ENCODE measurements around the gene ATAD5.

The ATAD5 gene

DNA sequence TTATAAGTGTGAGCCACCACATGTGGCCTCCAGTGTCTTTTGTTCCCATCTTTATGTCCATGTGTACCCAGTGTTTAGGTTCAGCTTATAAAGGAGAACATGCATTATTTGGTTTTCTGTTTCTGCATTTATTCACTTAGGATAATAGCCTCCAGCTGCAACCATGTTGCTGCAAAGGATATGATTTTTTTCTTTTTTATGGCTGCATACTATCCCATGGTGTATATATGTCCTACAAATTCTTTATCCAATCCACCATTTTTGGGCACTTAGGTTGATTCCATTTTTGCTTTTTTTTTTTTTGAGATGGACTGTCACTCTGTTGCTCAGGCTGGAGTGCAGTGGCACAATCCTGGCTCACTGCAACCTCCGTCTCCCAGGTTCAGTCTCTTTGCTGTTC lies 32.9 kb downstream of the ATAD5 start:
- TF ChIP-seq, protein P1, sequence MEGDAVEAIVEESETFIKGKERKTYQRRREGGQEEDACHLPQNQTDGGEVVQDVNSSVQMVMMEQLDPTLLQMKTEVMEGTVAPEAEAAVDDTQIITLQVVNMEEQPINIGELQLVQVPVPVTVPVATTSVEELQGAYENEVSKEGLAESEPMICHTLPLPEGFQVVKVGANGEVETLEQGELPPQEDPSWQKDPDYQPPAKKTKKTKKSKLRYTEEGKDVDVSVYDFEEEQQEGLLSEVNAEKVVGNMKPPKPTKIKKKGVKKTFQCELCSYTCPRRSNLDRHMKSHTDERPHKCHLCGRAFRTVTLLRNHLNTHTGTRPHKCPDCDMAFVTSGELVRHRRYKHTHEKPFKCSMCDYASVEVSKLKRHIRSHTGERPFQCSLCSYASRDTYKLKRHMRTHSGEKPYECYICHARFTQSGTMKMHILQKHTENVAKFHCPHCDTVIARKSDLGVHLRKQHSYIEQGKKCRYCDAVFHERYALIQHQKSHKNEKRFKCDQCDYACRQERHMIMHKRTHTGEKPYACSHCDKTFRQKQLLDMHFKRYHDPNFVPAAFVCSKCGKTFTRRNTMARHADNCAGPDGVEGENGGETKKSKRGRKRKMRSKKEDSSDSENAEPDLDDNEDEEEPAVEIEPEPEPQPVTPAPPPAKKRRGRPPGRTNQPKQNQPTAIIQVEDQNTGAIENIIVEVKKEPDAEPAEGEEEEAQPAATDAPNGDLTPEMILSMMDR (IDR thresholded peaks at IDR 0.05; ENCODE audit: extremely low read depth, insufficient read depth, missing control alignments): no peak
- DNase-seq (ENCODE audit: low spot score): no peak
- in situ Hi-C loops (cut with MboI; ENCODE audit: low pct_unique_long_range_greater_than_20kb, low sequenced_read_pairs, unreplicated experiment): no loop called here

DNA sequence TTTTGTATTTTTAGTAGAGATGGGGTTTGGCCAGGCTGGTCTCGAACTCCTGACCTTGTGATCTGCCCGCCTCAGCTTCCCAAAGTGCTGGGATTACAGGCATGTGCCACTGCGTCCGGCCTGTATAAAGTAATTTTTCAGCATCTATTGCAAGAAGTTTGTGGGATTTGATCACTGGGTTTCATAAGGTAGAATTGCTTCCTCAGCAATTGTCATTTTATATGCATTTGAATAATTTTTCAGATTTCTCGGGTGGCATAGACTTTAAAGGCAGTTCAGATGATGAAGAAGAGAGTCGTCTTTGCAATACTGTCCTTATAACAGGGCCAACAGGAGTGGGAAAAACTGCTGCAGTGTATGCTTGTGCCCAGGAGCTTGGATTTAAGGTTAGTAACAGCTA lies 37.2 kb downstream of the ATAD5 start:
- in situ Hi-C loops (cut with MboI; ENCODE audit: low pct_unique_long_range_greater_than_20kb, low sequenced_read_pairs, unreplicated experiment): no loop called here
- TF ChIP-seq, protein P1 (IDR thresholded peaks at IDR 0.05; ENCODE audit: extremely low read depth, insufficient read depth, missing control alignments): no peak

DNA sequence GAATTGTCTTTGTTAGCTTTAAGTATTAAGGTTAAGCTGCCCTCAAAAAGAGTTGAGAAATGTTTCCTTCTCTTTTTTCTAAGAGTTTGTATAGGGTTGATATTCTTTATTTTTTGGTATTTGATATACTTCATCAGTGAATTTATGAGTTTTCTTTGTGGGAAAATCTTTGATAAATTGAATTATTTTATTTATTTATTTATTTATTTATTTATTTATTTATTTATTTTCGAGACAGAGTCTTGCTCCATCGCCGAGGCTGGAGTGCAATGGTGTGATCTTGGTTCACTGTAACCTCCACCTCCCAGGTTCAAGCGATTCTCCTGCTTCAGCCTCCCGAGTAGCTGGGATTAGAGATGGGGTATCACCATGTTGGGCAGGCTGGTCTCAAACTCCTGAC lies 54.4 kb downstream of the ATAD5 start:
- TF ChIP-seq, protein P1 (IDR thresholded peaks at IDR 0.05; ENCODE audit: extremely low read depth, insufficient read depth, missing control alignments): no peak

More for the DNA sequence above, 37.2 kb downstream of the ATAD5 start:
- no peak for DNase-seq (ENCODE audit: low spot score)

GRCh38 chr17:30894236-30894635 lies 62.5 kb downstream of the ATAD5 start:
- DNase-seq (ENCODE audit: low spot score): no peak
- in situ Hi-C loops (cut with MboI; ENCODE audit: low pct_unique_long_range_greater_than_20kb, low sequenced_read_pairs, unreplicated experiment): no loop called here
- TF ChIP-seq, protein P1 (IDR thresholded peaks at IDR 0.05; ENCODE audit: extremely low read depth, insufficient read depth, missing control alignments): no peak

More for the DNA sequence above, 54.4 kb downstream of the ATAD5 start:
- in situ Hi-C loops (cut with MboI; ENCODE audit: low pct_unique_long_range_greater_than_20kb, low sequenced_read_pairs, unreplicated experiment): no loop called here
- no peak for DNase-seq (ENCODE audit: low spot score)

DNA sequence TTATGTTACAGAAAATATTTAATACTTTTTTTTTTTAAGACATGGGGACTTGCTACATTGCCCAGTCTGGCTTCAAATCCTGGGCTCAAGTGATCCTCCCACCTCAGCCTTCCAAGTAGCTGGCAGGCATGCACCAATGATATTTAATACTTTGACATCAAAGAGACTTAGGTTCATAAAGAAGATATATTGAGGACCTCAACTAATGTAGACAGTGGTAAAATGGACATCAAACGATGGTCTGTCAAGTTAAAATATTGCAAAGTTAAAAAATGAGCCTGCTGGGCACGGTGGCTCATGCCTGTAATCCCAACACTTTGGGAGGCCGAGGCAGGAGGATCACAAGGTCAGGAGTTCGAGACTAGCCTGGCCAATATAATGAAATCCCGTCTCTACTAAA lies 65.5 kb downstream of the ATAD5 start:
- in situ Hi-C loops (cut with MboI; ENCODE audit: low pct_unique_long_range_greater_than_20kb, low sequenced_read_pairs, unreplicated experiment): no loop called here
- DNase-seq (ENCODE audit: low spot score): no peak
- TF ChIP-seq, protein P1 (IDR thresholded peaks at IDR 0.05; ENCODE audit: extremely low read depth, insufficient read depth, missing control alignments): no peak

- TF ChIP-seq, protein P1 (IDR thresholded peaks at IDR 0.05; ENCODE audit: extremely low read depth, insufficient read depth, missing control alignments): no peak
- peak; percentile 38 for DNase-seq (ENCODE audit: low spot score)
- in situ Hi-C loops (cut with MboI; ENCODE audit: low pct_unique_long_range_greater_than_20kb, low sequenced_read_pairs, unreplicated experiment): no loop called here
These were observed 74.0 kb downstream of the ATAD5 start for GRCh38 chr17:30905742-30906100.
